ENCODE data around the gene MAP3K19.
A peak's percentile ranks its signal among the peaks of the same experiment; 100 is the strongest.
"Not testable (repeated sequence)": the region's sequence is repeated elsewhere in the genome, so short reads cannot be mapped to it uniquely, and the experiment has no call there.

Gene MAP3K19

GRCh38 chr2:134999521-134999920, 47.7 kb downstream of the MAP3K19 start:
- Mint-ChIP-seq H3K27me3 (ENCODE audit: low read depth, poor library complexity) (peaks cover 18% of the 10 kb centered on the region), H3K36me3 (ENCODE audit: low read depth) (no peaks in the 10 kb centered on the region), H3K4me3 (no peak overlapping the region), H3K4me1 (peaks cover 17% of the 10 kb centered on the region), H3K27ac (no peak overlapping the region), H3K9me3 (no peaks in the 10 kb centered on the region)
- no peak for DNase-seq
- TF ChIP-seq CTCF (IDR thresholded peaks at IDR 0.05), result no peak

GRCh38 chr2:134988994-134989605, 58.1 kb downstream of the MAP3K19 start:
- no peaks in the 10 kb centered on the region for H3K36me3 Mint-ChIP-seq (ENCODE audit: low read depth)
- no peak for DNase-seq
- no peak overlapping the region for H3K27ac Mint-ChIP-seq
- no peak overlapping the region for H3K4me3 Mint-ChIP-seq
- H3K27me3 Mint-ChIP-seq (ENCODE audit: low read depth, poor library complexity), result peaks cover 50% of the 10 kb centered on the region
- TF ChIP-seq CTCF (IDR thresholded peaks at IDR 0.05), result peak; percentile 49
- no peaks in the 10 kb centered on the region for H3K9me3 Mint-ChIP-seq
- no peaks in the 10 kb centered on the region for H3K4me1 Mint-ChIP-seq

GRCh38 chr2:134985061-134985460, 62.2 kb downstream of the MAP3K19 start:
- H3K4me1 Mint-ChIP-seq, result no peaks in the 10 kb centered on the region
- H3K27ac Mint-ChIP-seq, result no peak overlapping the region
- no peak for TF ChIP-seq CTCF (IDR thresholded peaks at IDR 0.05)
- H3K36me3 Mint-ChIP-seq (ENCODE audit: low read depth), result no peaks in the 10 kb centered on the region
- peaks cover 55% of the 10 kb centered on the region for H3K27me3 Mint-ChIP-seq (ENCODE audit: low read depth, poor library complexity)
- no peak for DNase-seq
- no peak overlapping the region for H3K4me3 Mint-ChIP-seq
- no peaks in the 10 kb centered on the region for H3K9me3 Mint-ChIP-seq

GRCh38 chr2:134982603-134983002, 64.6 kb downstream of the MAP3K19 start:
- H3K36me3 Mint-ChIP-seq (ENCODE audit: low read depth), result no peaks in the 10 kb centered on the region
- H3K4me1 Mint-ChIP-seq, result peaks cover 5% of the 10 kb centered on the region
- no peak for DNase-seq
- peaks cover 47% of the 10 kb centered on the region for H3K27me3 Mint-ChIP-seq (ENCODE audit: low read depth, poor library complexity)
- TF ChIP-seq CTCF (IDR thresholded peaks at IDR 0.05), result no peak
- no peak overlapping the region for H3K4me3 Mint-ChIP-seq
- no peaks in the 10 kb centered on the region for H3K9me3 Mint-ChIP-seq
- H3K27ac Mint-ChIP-seq, result no peak overlapping the region

GRCh38 chr2:134980639-134981038, 66.6 kb downstream of the MAP3K19 start:
- no peak for TF ChIP-seq CTCF (IDR thresholded peaks at IDR 0.05)
- H3K27ac Mint-ChIP-seq, result no peak overlapping the region
- H3K4me1 Mint-ChIP-seq, result peaks cover 5% of the 10 kb centered on the region
- peaks cover 32% of the 10 kb centered on the region for H3K27me3 Mint-ChIP-seq (ENCODE audit: low read depth, poor library complexity)
- DNase-seq, result no peak
- H3K9me3 Mint-ChIP-seq, result no peaks in the 10 kb centered on the region
- no peaks in the 10 kb centered on the region for H3K36me3 Mint-ChIP-seq (ENCODE audit: low read depth)
- H3K4me3 Mint-ChIP-seq, result no peak overlapping the region

GRCh38 chr2:134979221-134979620, 68.0 kb downstream of the MAP3K19 start:
- Mint-ChIP-seq H3K27me3 (ENCODE audit: low read depth, poor library complexity) (peaks cover 26% of the 10 kb centered on the region), H3K4me1 (peaks cover 5% of the 10 kb centered on the region), H3K4me3 (no peak overlapping the region), H3K36me3 (ENCODE audit: low read depth) (no peaks in the 10 kb centered on the region), H3K27ac (no peak overlapping the region), H3K9me3 (peaks cover 8% of the 10 kb centered on the region)
- no peak for TF ChIP-seq CTCF (IDR thresholded peaks at IDR 0.05)
- DNase-seq, result no peak

- H3K4me1 Mint-ChIP-seq; H3K36me3 Mint-ChIP-seq (ENCODE audit: low read depth); DNase-seq; H3K4me3 Mint-ChIP-seq; H3K27ac Mint-ChIP-seq: not testable (repeated sequence)
- Mint-ChIP-seq H3K27me3 (ENCODE audit: low read depth, poor library complexity) (peaks cover 33% of the 10 kb centered on the region), H3K9me3 (peaks cover 23% of the 10 kb centered on the region)
These were observed 70.1 kb downstream of the MAP3K19 start for GRCh38 chr2:134977104-134977503.
